ENCODE data around the gene TADA2B.

DNA sequence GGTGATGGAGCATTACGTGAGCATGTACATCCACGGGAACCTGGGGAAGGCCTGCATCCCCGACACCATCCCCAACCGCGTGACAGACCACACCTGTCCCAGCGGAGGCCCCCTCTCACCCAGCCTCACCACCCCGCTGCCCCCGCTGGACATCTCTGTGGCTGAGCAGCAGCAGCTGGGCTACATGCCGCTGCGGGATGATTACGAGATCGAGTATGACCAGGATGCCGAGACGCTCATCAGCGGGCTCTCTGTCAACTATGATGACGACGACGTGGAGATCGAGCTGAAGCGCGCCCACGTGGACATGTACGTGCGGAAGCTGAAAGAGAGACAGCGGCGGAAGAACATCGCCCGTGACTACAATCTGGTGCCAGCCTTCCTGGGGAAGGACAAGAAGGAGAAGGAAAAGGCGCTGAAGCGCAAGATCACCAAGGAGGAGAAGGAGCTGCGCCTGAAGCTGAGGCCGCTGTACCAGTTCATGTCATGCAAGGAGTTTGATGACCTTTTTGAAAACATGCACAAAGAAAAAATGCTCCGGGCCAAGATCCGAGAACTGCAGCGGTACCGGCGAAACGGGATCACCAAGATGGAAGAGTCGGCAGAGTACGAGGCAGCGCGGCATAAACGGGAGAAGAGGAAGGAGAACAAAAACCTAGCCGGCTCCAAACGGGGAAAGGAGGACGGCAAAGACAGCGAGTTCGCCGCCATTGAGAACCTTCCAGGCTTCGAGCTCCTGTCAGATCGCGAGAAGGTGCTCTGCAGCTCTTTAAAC, 11.1 kb downstream of the TADA2B start:
- TF ChIP-seq, protein P1, sequence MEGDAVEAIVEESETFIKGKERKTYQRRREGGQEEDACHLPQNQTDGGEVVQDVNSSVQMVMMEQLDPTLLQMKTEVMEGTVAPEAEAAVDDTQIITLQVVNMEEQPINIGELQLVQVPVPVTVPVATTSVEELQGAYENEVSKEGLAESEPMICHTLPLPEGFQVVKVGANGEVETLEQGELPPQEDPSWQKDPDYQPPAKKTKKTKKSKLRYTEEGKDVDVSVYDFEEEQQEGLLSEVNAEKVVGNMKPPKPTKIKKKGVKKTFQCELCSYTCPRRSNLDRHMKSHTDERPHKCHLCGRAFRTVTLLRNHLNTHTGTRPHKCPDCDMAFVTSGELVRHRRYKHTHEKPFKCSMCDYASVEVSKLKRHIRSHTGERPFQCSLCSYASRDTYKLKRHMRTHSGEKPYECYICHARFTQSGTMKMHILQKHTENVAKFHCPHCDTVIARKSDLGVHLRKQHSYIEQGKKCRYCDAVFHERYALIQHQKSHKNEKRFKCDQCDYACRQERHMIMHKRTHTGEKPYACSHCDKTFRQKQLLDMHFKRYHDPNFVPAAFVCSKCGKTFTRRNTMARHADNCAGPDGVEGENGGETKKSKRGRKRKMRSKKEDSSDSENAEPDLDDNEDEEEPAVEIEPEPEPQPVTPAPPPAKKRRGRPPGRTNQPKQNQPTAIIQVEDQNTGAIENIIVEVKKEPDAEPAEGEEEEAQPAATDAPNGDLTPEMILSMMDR (IDR thresholded peaks at IDR 0.05): no peak
- no peak for TF ChIP-seq EP300 (IDR thresholded peaks at IDR 0.05)
- no peak for TF ChIP-seq POLR2A (IDR thresholded peaks at IDR 0.05)
- TF ChIP-seq POLR2AphosphoS5 (IDR thresholded peaks at IDR 0.05): no peak

Measured in upper lobe of left lung (tissue), 4 donors.